Spleen (tissue), 11 donors: Measurements from ENCODE around the gene SLC38A2. TPM values are rescaled to one million over a fixed set of nuclear protein-coding genes. Genes with fewer than 3 reads are reported as not detected.

Source experiments
- DNase-seq: peaks from one replicate; pipeline ENCODE4 v3.0.0-alpha.2; 2020
- H3K27ac ChIP-seq, 8 donors: fragments of 200-600 bp; sonication (generic) in 7 of 8; 1 replicate in 4 of 8; 2 replicates in 4 of 8; pipeline versions ENCODE4 v1.5.0 to v1.8.0; 2016 to 2021; ENCODE audit warnings: inconsistent platforms in 4 of 8, mild to moderate bottlenecking in 4 of 8, moderate library complexity in 1 of 8
- H3K27me3 ChIP-seq, 7 donors: fragments of 200-600 bp; sonication (generic) in 6 of 7; replicated peaks in 1 of 7; 1 replicate in 4 of 7; 2 replicates in 3 of 7; pipeline versions ENCODE4 v1.5.0 to v1.8.0; 2016 to 2021; ENCODE audit warnings: inconsistent platforms in 3 of 7, mild to moderate bottlenecking in 1 of 7
- H3K36me3 ChIP-seq, 6 donors: fragments of 200-600 bp; sonication (generic) in 5 of 6; 1 replicate in 4 of 6; 2 replicates in 2 of 6; pipeline versions ENCODE4 v1.5.0 to v1.8.0; 2016 to 2021; ENCODE audit warnings: inconsistent platforms in 2 of 6
- H3K4me1 ChIP-seq, 6 donors: fragments of 200-600 bp; sonication (generic) in 5 of 6; 1 replicate in 3 of 6; 2 replicates in 3 of 6; pipeline versions ENCODE4 v1.5.0 to v1.8.0; 2016 to 2021; ENCODE audit warnings: inconsistent platforms in 3 of 6
- H3K4me3 ChIP-seq, 8 donors: fragments of 200-600 bp; sonication (generic) in 7 of 8; 1 replicate in 4 of 8; 2 replicates in 4 of 8; pipeline versions ENCODE4 v1.5.0 to v1.8.0; 2016 to 2021; ENCODE audit warnings: inconsistent platforms in 4 of 8, mild to moderate bottlenecking in 4 of 8, moderate library complexity in 2 of 8
- H3K9me3 ChIP-seq, 8 donors: fragments of 200-600 bp; sonication (generic) in 7 of 8; 1 replicate in 4 of 8; 2 replicates in 4 of 8; pipeline versions ENCODE4 v1.5.0 to v1.8.0; 2016 to 2021; ENCODE audit warnings: inconsistent platforms in 4 of 8
- CTCF ChIP-seq, 11 experiments: fragments of 200-600 bp in 7 of 11; fragments of 450-650 bp in 4 of 11; sonication (generic) in 4 of 11; IDR thresholded peaks in 8 of 11; conservative IDR thresholded peaks in 3 of 11; 1 replicate in 7 of 11; 2 replicates in 4 of 11; pipeline versions ENCODE4 v1.4.0 to v1.8.0; 2016 to 2021; ENCODE audit warnings: antibody characterized with exemption in 11 of 11, inconsistent platforms in 4 of 11, mild to moderate bottlenecking in 1 of 11
- POLR2A ChIP-seq, 3 donors: fragments of 450-650 bp; IDR thresholded peaks; one replicate each; pipeline ENCODE4 v1.5.1; 2017; ENCODE audit warnings: antibody characterized with exemption in 3 of 3, mild to moderate bottlenecking in 1 of 3
- POLR2AphosphoS5 ChIP-seq, 3 donors: sonication (generic); formaldehyde crosslinking; IDR thresholded peaks; one replicate each; pipeline ENCODE4 v1.5.1; 2017; ENCODE audit warnings: antibody characterized with exemption in 3 of 3
- WGBS, 5 donors: extraction: QIAGEN DNeasy Blood & Tissue Kit in 3 of 5; methylation state at CpG; one replicate each; pipeline versions ENCODE4 v1.1.5 to v1.1.7; 2013 to 2018; 5-methylcytosine and 5-hydroxymethylcytosine counted together
- intact Hi-C: fragments of 100-400 bp; cut with DNase I; formaldehyde crosslinking; loops from one replicate; pipeline ENCODE4 v1.15.0; 2023; ENCODE audit warnings: low total_unique reads
- polyA plus RNA-seq, 3 donors: library from polyadenylated mRNA; stranded (reverse); fragments of 200-250 nt; gene quantifications; one replicate each; pipeline ENCODE4 v1.2.1, GENCODE V29; 2013
- total RNA-seq, 7 donors: library from RNA; depleted of rRNA in 3 of 7; stranded (reverse); fragments of >200 nt in 3 of 7; fragmentation: NEBNext Ultra II Directional in 4 of 7; extraction: Animal tissue kit (Norgen Biotek cat#: 25700) in 4 of 7; gene quantifications; one replicate each; pipeline versions ENCODE4 v1.1.0 to v1.2.1, GENCODE V29; 2016 to 2021
- donor health status: healthy with polysubstance abuse.
- donor health status: DM: no; HTN: no; CAD: no; lungs with moderate emphysema.
- donor health status: DM: no; HTN: no; CAD: no.
- donor health status: Bipolar disorder and iron deficiency.
- donor health status: healthy.
- donor health status: DM: no; HTN: no; CAD: no.
- donor health status: DM: yes; HTN: yes; CAD: no.

Gene SLC38A2
- total and polyA plus RNA-seq, 10 donors = 40.7 to 297 (median 151) TPM

GRCh38 chr12:46406352-46407027, 33.9 kb upstream of the SLC38A2 start:
- no peak for DNase-seq
- no peaks in the 10 kb centered on the region for H3K36me3 ChIP-seq
- TF ChIP-seq CTCF (IDR thresholded peaks at IDR 0.05 in 8 of 11, conservative IDR thresholded peaks at IDR 0.05 in 3 of 11) = no peak
- no peak for TF ChIP-seq POLR2A (IDR thresholded peaks at IDR 0.05)
- no peak for TF ChIP-seq POLR2AphosphoS5 (IDR thresholded peaks at IDR 0.05)
- no peak overlapping the region for H3K4me3 ChIP-seq
- intact Hi-C loops = no loop called here
- no peak overlapping the region for H3K27ac ChIP-seq
- H3K4me1 ChIP-seq = peaks cover 0 to 29% (median 19%) of the 10 kb centered on the region in 6 donors
- no peaks in the 10 kb centered on the region for H3K27me3 ChIP-seq
- 82 to 93% (median 86%) methylated on average over 1 of the region's 1 CpG for WGBS, 5 donors
- H3K9me3 ChIP-seq = no peaks in the 10 kb centered on the region

- TF ChIP-seq CTCF (IDR thresholded peaks at IDR 0.05 in 8 of 11, conservative IDR thresholded peaks at IDR 0.05 in 3 of 11) (no peak), POLR2AphosphoS5 (IDR thresholded peaks at IDR 0.05) (no peak), POLR2A (IDR thresholded peaks at IDR 0.05) (no peak)
These were observed 32.2 kb upstream of the SLC38A2 start for GRCh38 chr12:46404733-46405132.

DNA sequence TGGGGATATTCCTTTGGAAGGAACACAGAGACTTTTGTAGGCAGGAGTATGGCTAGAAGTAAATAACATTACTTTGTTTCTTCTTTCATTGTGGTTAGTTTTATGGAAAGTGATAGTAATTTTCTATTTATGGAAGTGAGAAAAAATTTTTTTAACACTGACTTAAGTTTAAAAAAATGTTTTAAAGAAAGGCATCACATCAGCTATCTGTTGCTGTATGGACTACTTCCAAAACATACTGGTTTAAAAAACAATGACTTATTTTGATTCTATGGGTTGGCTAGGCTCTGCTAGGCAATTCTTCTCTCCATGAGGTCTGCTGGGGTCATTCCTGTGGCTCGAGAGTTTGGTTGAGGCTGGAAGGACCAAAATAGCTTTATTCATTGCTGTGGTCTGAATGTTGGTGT, 31.7 kb upstream of the SLC38A2 start:
- no peak overlapping the region for H3K4me3 ChIP-seq
- peaks cover 0 to 6% (median 0%) of the 10 kb centered on the region in 8 donors for H3K9me3 ChIP-seq
- H3K4me1 ChIP-seq = peaks cover 0 to 30% (median 13%) of the 10 kb centered on the region in 6 donors
- no peak overlapping the region for H3K27ac ChIP-seq
- DNase-seq = no peak
- no peaks in the 10 kb centered on the region for H3K27me3 ChIP-seq
- intact Hi-C loops = no loop called here
- WGBS, 5 donors = 52 to 74% (median 60%) methylated on average over 1 of the region's 1 CpG
- no peaks in the 10 kb centered on the region for H3K36me3 ChIP-seq
- TF ChIP-seq POLR2A (IDR thresholded peaks at IDR 0.05) (no peak), POLR2AphosphoS5 (IDR thresholded peaks at IDR 0.05) (no peak), CTCF (IDR thresholded peaks at IDR 0.05 in 8 of 11, conservative IDR thresholded peaks at IDR 0.05 in 3 of 11) (no peak)

More at GRCh38 chr12:46404733-46405132, 32.2 kb upstream of the SLC38A2 start:
- H3K27me3 ChIP-seq = no peaks in the 10 kb centered on the region
- H3K27ac ChIP-seq = no peak overlapping the region
- H3K4me1 ChIP-seq = peaks cover 0 to 30% (median 13%) of the 10 kb centered on the region in 6 donors
- no peak overlapping the region for H3K4me3 ChIP-seq
- intact Hi-C loops = no loop called here
- H3K9me3 ChIP-seq = peaks cover 0 to 4% (median 0%) of the 10 kb centered on the region in 8 donors
- 70 to 95% (median 83%) methylated on average over 5 of the region's 5 CpGs for WGBS, 5 donors
- no peak for DNase-seq
- H3K36me3 ChIP-seq = no peaks in the 10 kb centered on the region

- Histone ChIP-seq H3K27ac (no peak overlapping the region), H3K36me3 (no peaks in the 10 kb centered on the region), H3K27me3 (no peaks in the 10 kb centered on the region), H3K4me3 (no peak overlapping the region), H3K4me1 (peaks cover 0 to 30% (median 13%) of the 10 kb centered on the region in 6 donors), H3K9me3 (peaks cover 0 to 6% (median 0%) of the 10 kb centered on the region in 8 donors)
- intact Hi-C loops = no loop called here
- no peak for DNase-seq
- no peak for TF ChIP-seq CTCF (IDR thresholded peaks at IDR 0.05 in 8 of 11, conservative IDR thresholded peaks at IDR 0.05 in 3 of 11)
- TF ChIP-seq POLR2AphosphoS5 (IDR thresholded peaks at IDR 0.05) = no peak
- TF ChIP-seq POLR2A (IDR thresholded peaks at IDR 0.05) = no peak
These were observed 31.1 kb upstream of the SLC38A2 start for GRCh38 chr12:46403719-46404070.
